ENCODE measurements around the gene BZW1. TPM values are rescaled to one million over a fixed set of nuclear protein-coding genes. Genes with fewer than 3 reads are reported as not detected.

BZW1 gene
- total and polyA plus RNA-seq, 2 experiments from 2014 or later: 118 to 323 TPM

GRCh38 chr2:200839513-200839912 is 27.8 kb downstream of the BZW1 start:
- Histone ChIP-seq H3K27me3 (ENCODE audit: insufficient read depth) (no peaks in the 10 kb centered on the region), H3K4me1 (ENCODE audit: insufficient read depth) (peaks cover 2% of the 10 kb centered on the region; the same call in 1 of the 2 replicates), H2AFZ (peak overlapping the region; percentile 72; the same call in 1 of the 2 replicates), H3K79me2 (replicated peaks; ENCODE audit: insufficient read depth) (no peaks in the 10 kb centered on the region), H3K4me2 (no peak overlapping the region), H3K9me2 (ENCODE audit: insufficient read depth) (peaks cover 3% of the 10 kb centered on the region; the same call in 1 of the 2 replicates), H3K36me3 (ENCODE audit: insufficient read depth) (peaks cover 6% of the 10 kb centered on the region; the same call in 1 of the 2 replicates), H4K20me1 (replicated peaks; ENCODE audit: insufficient read depth) (no peaks in the 10 kb centered on the region), H3F3A (replicated peaks; ENCODE audit: low read depth) (no peaks in the 10 kb centered on the region), H3K4me3 (no peak overlapping the region), H3K27ac (ENCODE audit: low read depth) (no peak overlapping the region)
- H3K27me3 Mint-ChIP-seq (ENCODE audit: insufficient read depth, low read depth, poor library complexity): no peaks in the 10 kb centered on the region
- H3K27ac Mint-ChIP-seq: 0 out of 2 replicates have a peak overlapping the region, but pooled peaks have one; percentile 23
- no peak overlapping the region for H3K4me3 Mint-ChIP-seq
- H3K9me3 Mint-ChIP-seq: peaks cover 20% of the 10 kb centered on the region
- DNase-seq (ENCODE audit: low spot score) (no peak), ATAC-seq (peak; percentile 70; the same call in 2 of the 3 replicates)
- H3K4me1 Mint-ChIP-seq: peaks cover 7% of the 10 kb centered on the region; the same call in 2 of the 3 replicates
- TF ChIP-seq ETS1 (IDR thresholded peaks at IDR 0.05): no peak
- TF ChIP-seq ZNF114 (CRISPR knock-in tag; IDR thresholded peaks at IDR 0.05): no peak
- TF ChIP-seq EZH2phosphoT487 (IDR thresholded peaks at IDR 0.05; ENCODE audit: unreplicated experiment): no peak
- no peak for TF ChIP-seq STAT1 (IDR thresholded peaks at IDR 0.05; ENCODE audit: unreplicated experiment)
- TF ChIP-seq JUNB (IDR thresholded peaks at IDR 0.05; ENCODE audit: unreplicated experiment): no peak
- H3K36me3 Mint-ChIP-seq (ENCODE audit: low read depth): peaks cover 10% of the 10 kb centered on the region

GRCh38 chr2:200843993-200844948 is 32.6 kb downstream of the BZW1 start:
- Histone ChIP-seq H2AFZ (peak overlapping the region; percentile 28; the same call in 1 of the 2 replicates), H3K27ac (ENCODE audit: low read depth) (no peak overlapping the region), H3K4me2 (no peak overlapping the region), H3F3A (replicated peaks; ENCODE audit: low read depth) (no peaks in the 10 kb centered on the region), H3K27me3 (ENCODE audit: insufficient read depth) (no peaks in the 10 kb centered on the region), H4K20me1 (replicated peaks; ENCODE audit: insufficient read depth) (no peaks in the 10 kb centered on the region), H3K4me1 (ENCODE audit: insufficient read depth) (peaks cover 2% of the 10 kb centered on the region; the same call in 1 of the 2 replicates), H3K9me2 (ENCODE audit: insufficient read depth) (0 out of 2 replicates have a peak, but pooled peaks cover 2% of the 10 kb centered on the region), H3K36me3 (ENCODE audit: insufficient read depth) (no peaks in the 10 kb centered on the region), H3K4me3 (no peak overlapping the region), H3K79me2 (replicated peaks; ENCODE audit: insufficient read depth) (no peaks in the 10 kb centered on the region)
- H3K27me3 Mint-ChIP-seq (ENCODE audit: insufficient read depth, low read depth, poor library complexity): no peaks in the 10 kb centered on the region
- TF ChIP-seq ZNF462 (CRISPR knock-in tag; IDR thresholded peaks at IDR 0.05) (no peak), ZNF114 (CRISPR knock-in tag; IDR thresholded peaks at IDR 0.05) (no peak)
- no peak for ATAC-seq
- H3K4me3 Mint-ChIP-seq: no peak overlapping the region
- no peaks in the 10 kb centered on the region for H3K36me3 Mint-ChIP-seq (ENCODE audit: low read depth)
- H3K9me3 Mint-ChIP-seq: no peaks in the 10 kb centered on the region
- peaks cover 6% of the 10 kb centered on the region; the same call in 2 of the 3 replicates for H3K4me1 Mint-ChIP-seq
- H3K27ac Mint-ChIP-seq: no peak overlapping the region
- DNase-seq (ENCODE audit: low spot score): no peak

Data from GM23338 (cell line).